ENCODE results near the gene SPTA1. TPM values are rescaled to one million over a fixed set of nuclear protein-coding genes. Genes with fewer than 3 reads are reported as not detected.

SPTA1 gene
- total RNA-seq, 4 donors from 2014 or later = 0.02 to 0.03 TPM; not detected in 2

- Histone ChIP-seq H3K9me3 (no peaks in the 10 kb centered on the region), H3K4me1 (no peaks in the 10 kb centered on the region), H3K4me3 (no peak overlapping the region), H3K27me3 (no peaks in the 10 kb centered on the region), H3K36me3 (no peaks in the 10 kb centered on the region), H3K27ac (no peak overlapping the region)
- in situ Hi-C loops (cut with MboI; ENCODE audit: low sequenced_read_pairs in 4 of 4) (no loop called here), intact Hi-C loops (cut with DNase I; ENCODE audit: low total_unique reads) (no loop called here)
- ATAC-seq (no peak), DNase-seq (no peak)
- TF ChIP-seq CTCF (IDR thresholded peaks at IDR 0.05 in 4 of 5, conservative IDR thresholded peaks at IDR 0.05 in 1 of 5) (no peak), POLR2A (IDR thresholded peaks at IDR 0.05) (no peak)
Observed at GRCh38 chr1:158564608-158565007, 121.9 kb downstream of the SPTA1 start.

GRCh38 chr1:158563853-158564252, 122.7 kb downstream of the SPTA1 start:
- no peaks in the 10 kb centered on the region for H3K27me3 ChIP-seq
- intact Hi-C loops (cut with DNase I; ENCODE audit: low total_unique reads) = no loop called here
- ATAC-seq (no peak), DNase-seq (no peak)
- no peak overlapping the region for H3K4me3 ChIP-seq
- TF ChIP-seq POLR2A (IDR thresholded peaks at IDR 0.05) (no peak), CTCF (IDR thresholded peaks at IDR 0.05 in 4 of 5, conservative IDR thresholded peaks at IDR 0.05 in 1 of 5) (no peak)
- no peaks in the 10 kb centered on the region for H3K4me1 ChIP-seq
- H3K36me3 ChIP-seq = no peaks in the 10 kb centered on the region
- no peaks in the 10 kb centered on the region for H3K9me3 ChIP-seq
- in situ Hi-C loops (cut with MboI; ENCODE audit: low sequenced_read_pairs in 4 of 4) = no loop called here
- H3K27ac ChIP-seq = no peak overlapping the region

Other genes with a start within 250 kb of the SPTA1 start
- not detected for gene OR10K1, start 224.9 kb downstream of the SPTA1 start, total RNA-seq
- not detected for gene OR10R2, start 214.5 kb downstream of the SPTA1 start, total RNA-seq
- not detected for gene OR6Y1, start 132.3 kb downstream of the SPTA1 start, total RNA-seq
- not detected for gene OR6P1, start 116.1 kb downstream of the SPTA1 start, total RNA-seq
- gene OR10X1, start 106.8 kb downstream of the SPTA1 start, total RNA-seq = not detected
- not detected for gene OR10Z1, start 81.4 kb downstream of the SPTA1 start, total RNA-seq
- not detected for gene OR6K2, start 13.9 kb upstream of the SPTA1 start, total RNA-seq
- not detected for gene OR6K3, start 34.0 kb upstream of the SPTA1 start, total RNA-seq
- not detected for gene OR6K6, start 68.0 kb upstream of the SPTA1 start, total RNA-seq
- gene OR6N1, start 85.5 kb upstream of the SPTA1 start, total RNA-seq = not detected
- gene OR6N2, start 94.5 kb upstream of the SPTA1 start, total RNA-seq = not detected
- gene MNDA, start 144.6 kb upstream of the SPTA1 start, total RNA-seq = 1 to 10 TPM; 1.0 to 2.7 (median 2.4) TPM
- gene PYHIN1, start 244.8 kb upstream of the SPTA1 start, total RNA-seq = under 1 TPM in 1 of 4 donors, not detected in 3; 0.16 TPM